MG63 (cell line): Measurements from ENCODE around the gene TALDO1. TPM values are rescaled to one million over a fixed set of nuclear protein-coding genes. Genes with fewer than 3 reads are reported as not detected.

Experiments used
- DNase-seq: peaks from one replicate; pipeline ENCODE4 v3.0.0-alpha.2; 2020
- H3K27me3 ChIP-seq: fragments of 250-450 bp; sonication (Bioruptor Pico); 2 replicates; pipeline ENCODE4 v1.5.1; 2020; ENCODE audit warnings: mild to moderate bottlenecking, moderate library complexity
- H3K36me3 ChIP-seq: fragments of 250-450 bp; sonication (Bioruptor Pico); 2 replicates; pipeline ENCODE4 v1.5.1; 2020; ENCODE audit warnings: mild to moderate bottlenecking, moderate library complexity
- H3K4me3 ChIP-seq: fragments of 250-450 bp; sonication (Bioruptor Pico); 2 replicates; pipeline ENCODE4 v1.5.1; 2020; ENCODE audit warnings: mild to moderate bottlenecking, moderate library complexity
- H3K9me3 ChIP-seq: fragments of 250-450 bp; sonication (Bioruptor Pico); 2 replicates; pipeline ENCODE4 v1.5.1; 2020; ENCODE audit warnings: mild to moderate bottlenecking, moderate library complexity
- total RNA-seq: library from RNA; depleted of rRNA; stranded (reverse); fragments of >200 nt; shearing (Covaris generic); gene quantifications from 2 replicates; pipeline ENCODE4 v1.2.3, GENCODE V29; 2014; ENCODE audit warnings: low replicate concordance

TALDO1 gene
- total RNA-seq, 1 experiment from 2014 or later = 209 TPM

GRCh38 chr11:707817-708420 lies 39.3 kb upstream of the TALDO1 start:
- H3K9me3 ChIP-seq = no peaks in the 10 kb centered on the region
- DNase-seq = no peak
- no peak overlapping the region for H3K4me3 ChIP-seq
- peaks cover 20% of the 10 kb centered on the region for H3K36me3 ChIP-seq
- no peaks in the 10 kb centered on the region for H3K27me3 ChIP-seq

GRCh38 chr11:708511-708910 lies 38.8 kb upstream of the TALDO1 start:
- Histone ChIP-seq H3K36me3 (peaks cover 14% of the 10 kb centered on the region), H3K4me3 (no peak overlapping the region), H3K27me3 (no peaks in the 10 kb centered on the region), H3K9me3 (no peaks in the 10 kb centered on the region)
- no peak for DNase-seq

GRCh38 chr11:709109-709997 lies 37.9 kb upstream of the TALDO1 start:
- no peak for DNase-seq
- no peaks in the 10 kb centered on the region for H3K9me3 ChIP-seq
- H3K27me3 ChIP-seq = no peaks in the 10 kb centered on the region
- H3K36me3 ChIP-seq = peaks cover 6% of the 10 kb centered on the region
- no peak overlapping the region for H3K4me3 ChIP-seq

- Histone ChIP-seq H3K36me3 (no peaks in the 10 kb centered on the region), H3K4me3 (no peak overlapping the region), H3K9me3 (peaks cover 2% of the 10 kb centered on the region; the same call in 1 of the 2 replicates), H3K27me3 (no peaks in the 10 kb centered on the region)
- no peak for DNase-seq
Observed at GRCh38 chr11:714436-714835, 32.8 kb upstream of the TALDO1 start.

GRCh38 chr11:719214-720016 lies 27.8 kb upstream of the TALDO1 start:
- DNase-seq = no peak
- H3K9me3 ChIP-seq = peaks cover 2% of the 10 kb centered on the region; the same call in 1 of the 2 replicates
- no peak overlapping the region for H3K4me3 ChIP-seq
- no peaks in the 10 kb centered on the region for H3K27me3 ChIP-seq
- no peaks in the 10 kb centered on the region for H3K36me3 ChIP-seq

GRCh38 chr11:720017-720641 lies 27.1 kb upstream of the TALDO1 start:
- Histone ChIP-seq H3K27me3 (no peaks in the 10 kb centered on the region), H3K4me3 (no peak overlapping the region), H3K36me3 (no peaks in the 10 kb centered on the region), H3K9me3 (0 out of 2 replicates have a peak, but pooled peaks cover 2% of the 10 kb centered on the region)
- DNase-seq = no peak

GRCh38 chr11:720642-721246 lies 26.5 kb upstream of the TALDO1 start:
- H3K36me3 ChIP-seq = no peaks in the 10 kb centered on the region
- no peak overlapping the region for H3K4me3 ChIP-seq
- no peak for DNase-seq
- no peaks in the 10 kb centered on the region for H3K27me3 ChIP-seq
- H3K9me3 ChIP-seq = no peaks in the 10 kb centered on the region

- H3K4me3 ChIP-seq = no peak overlapping the region
- no peaks in the 10 kb centered on the region for H3K27me3 ChIP-seq
- H3K9me3 ChIP-seq = no peaks in the 10 kb centered on the region
- no peaks in the 10 kb centered on the region for H3K36me3 ChIP-seq
- DNase-seq = no peak
Observed at GRCh38 chr11:721247-721740, 26.0 kb upstream of the TALDO1 start.

GRCh38 chr11:721741-722345 lies 25.4 kb upstream of the TALDO1 start:
- DNase-seq = no peak
- no peak overlapping the region for H3K4me3 ChIP-seq
- no peaks in the 10 kb centered on the region for H3K9me3 ChIP-seq
- H3K36me3 ChIP-seq = no peaks in the 10 kb centered on the region
- no peaks in the 10 kb centered on the region for H3K27me3 ChIP-seq

GRCh38 chr11:722346-722811 lies 24.9 kb upstream of the TALDO1 start:
- DNase-seq = no peak
- Histone ChIP-seq H3K4me3 (no peak overlapping the region), H3K36me3 (no peaks in the 10 kb centered on the region), H3K27me3 (no peaks in the 10 kb centered on the region), H3K9me3 (no peaks in the 10 kb centered on the region)

- DNase-seq = no peak
- Histone ChIP-seq H3K9me3 (no peaks in the 10 kb centered on the region), H3K4me3 (no peak overlapping the region), H3K27me3 (no peaks in the 10 kb centered on the region), H3K36me3 (no peaks in the 10 kb centered on the region)
Observed at GRCh38 chr11:723120-723883, 24.0 kb upstream of the TALDO1 start.

GRCh38 chr11:724049-724777 lies 23.1 kb upstream of the TALDO1 start:
- Histone ChIP-seq H3K27me3 (no peaks in the 10 kb centered on the region), H3K4me3 (no peak overlapping the region)

GRCh38 chr11:724778-725386 lies 22.4 kb upstream of the TALDO1 start:
- no peaks in the 10 kb centered on the region for H3K27me3 ChIP-seq
- H3K36me3 ChIP-seq = no peaks in the 10 kb centered on the region
- no peaks in the 10 kb centered on the region for H3K9me3 ChIP-seq
- H3K4me3 ChIP-seq = no peak overlapping the region
- DNase-seq = no peak

More at GRCh38 chr11:724049-724777, 23.1 kb upstream of the TALDO1 start:
- no peaks in the 10 kb centered on the region for H3K9me3 ChIP-seq
- DNase-seq = no peak
- no peaks in the 10 kb centered on the region for H3K36me3 ChIP-seq

GRCh38 chr11:725624-726202 lies 21.6 kb upstream of the TALDO1 start:
- no peaks in the 10 kb centered on the region for H3K36me3 ChIP-seq
- no peak for DNase-seq
- no peaks in the 10 kb centered on the region for H3K9me3 ChIP-seq
- H3K4me3 ChIP-seq = no peak overlapping the region
- no peaks in the 10 kb centered on the region for H3K27me3 ChIP-seq
